Fibroblast of the aortic adventitia (primary cell): Measurements from ENCODE around the gene BBS9. TPM values are rescaled to one million over a fixed set of nuclear protein-coding genes. Genes with fewer than 3 reads are reported as not detected.

Experiments used
- DNase-seq: peaks from one replicate; pipeline ENCODE4 v3.0.0-alpha.2; 2010; ENCODE audit warnings: low read depth
- H3K4me3 ChIP-seq: 2 replicates; pipeline ENCODE4 v1.5.1; 2011; ENCODE audit warnings: low read depth, mild to moderate bottlenecking, control low read depth, low read length, moderate library complexity
- CTCF ChIP-seq: IDR thresholded peaks from 2 replicates; pipeline ENCODE4 v1.5.1; 2011; ENCODE audit warnings: mild to moderate bottlenecking, low read length, control low read depth, inconsistent platforms; ENCODE audit not compliant: insufficient read depth
- total RNA-seq: library from RNA; depleted of rRNA; stranded (reverse); fragments of >200 nt; gene quantifications from 2 replicates; pipeline ENCODE4 v1.2.3, GENCODE V29; 2012; ENCODE audit warnings: low replicate concordance

The BBS9 gene
- total RNA-seq, 1 donor = 26.8 TPM

GRCh38 chr7:33307205-33307604 lies 177.8 kb downstream of the BBS9 start:
- H3K4me3 ChIP-seq = no peak overlapping the region
- DNase-seq = no peak
- TF ChIP-seq CTCF = no peak

GRCh38 chr7:33310546-33310945 lies 181.2 kb downstream of the BBS9 start:
- no peak for DNase-seq
- H3K4me3 ChIP-seq = no peak overlapping the region
- TF ChIP-seq CTCF = no peak

GRCh38 chr7:33325754-33326484 lies 196.6 kb downstream of the BBS9 start:
- H3K4me3 ChIP-seq = no peak overlapping the region
- no peak for TF ChIP-seq CTCF
- no peak for DNase-seq

- no peak for DNase-seq
- no peak for TF ChIP-seq CTCF
- H3K4me3 ChIP-seq = no peak overlapping the region
Observed at GRCh38 chr7:33326485-33326848, 197.1 kb downstream of the BBS9 start.

- no peak for DNase-seq
- no peak for TF ChIP-seq CTCF
Observed at GRCh38 chr7:33327427-33327826, 198.1 kb downstream of the BBS9 start.

GRCh38 chr7:33334349-33334748 lies 205.0 kb downstream of the BBS9 start:
- no peak overlapping the region for H3K4me3 ChIP-seq
- DNase-seq = peak; percentile 32
- TF ChIP-seq CTCF = peak; percentile 52

More at GRCh38 chr7:33327427-33327826, 198.1 kb downstream of the BBS9 start:
- no peak overlapping the region for H3K4me3 ChIP-seq

- TF ChIP-seq CTCF = no peak
- no peak overlapping the region for H3K4me3 ChIP-seq
- DNase-seq = no peak
Observed at GRCh38 chr7:33336820-33337219, 207.5 kb downstream of the BBS9 start.
